Progenitor cell of endocrine pancreas (in vitro differentiated cells): ENCODE data around the gene CCL22. TPM values are rescaled to one million over a fixed set of nuclear protein-coding genes. Genes with fewer than 3 reads are reported as not detected.

ENCODE experiments used
- DNase-seq: peaks from one replicate; pipeline ENCODE4 v3.0.0; 2021; ENCODE audit warnings: low spot score; ENCODE audit not compliant: unreplicated experiment
- H3K27ac Mint-ChIP-seq: 2 replicates; pipeline ENCODE4 v1.8.0; 2021; ENCODE audit warnings: mild to moderate bottlenecking, moderate library complexity, mixed read lengths
- H3K27me3 Mint-ChIP-seq: 2 replicates; pipeline ENCODE4 v1.8.0; 2021; ENCODE audit warnings: mixed read lengths
- H3K36me3 Mint-ChIP-seq: 2 replicates; pipeline ENCODE4 v1.8.0; 2022; ENCODE audit warnings: mixed read lengths; ENCODE audit not compliant: insufficient read depth
- H3K4me1 Mint-ChIP-seq: 2 replicates; pipeline ENCODE4 v1.8.0; 2021; ENCODE audit warnings: low read depth, mixed read lengths
- H3K4me3 Mint-ChIP-seq: 2 replicates; pipeline ENCODE4 v1.8.0; 2021; ENCODE audit warnings: low read depth, mild to moderate bottlenecking, moderate library complexity, mixed read lengths
- H3K9me3 Mint-ChIP-seq: 2 replicates; pipeline ENCODE4 v1.8.0; 2021; ENCODE audit warnings: low read depth, mixed read lengths
- total RNA-seq: library from RNA; stranded (reverse); gene quantifications from 2 replicates; pipeline ENCODE4 v1.2.1, GENCODE V29; 2021
- TF ChIP-seq, protein P1 (sequence below): fragments of 200-600 bp; sonication (generic); IDR thresholded peaks from one replicate; pipeline ENCODE4 v1.5.0; 2021; ENCODE audit warnings: antibody characterized with exemption, mild to moderate bottlenecking; ENCODE audit not compliant: unreplicated experiment

Gene CCL22
- total RNA-seq, 1 donor from 2014 or later: not detected

DNA sequence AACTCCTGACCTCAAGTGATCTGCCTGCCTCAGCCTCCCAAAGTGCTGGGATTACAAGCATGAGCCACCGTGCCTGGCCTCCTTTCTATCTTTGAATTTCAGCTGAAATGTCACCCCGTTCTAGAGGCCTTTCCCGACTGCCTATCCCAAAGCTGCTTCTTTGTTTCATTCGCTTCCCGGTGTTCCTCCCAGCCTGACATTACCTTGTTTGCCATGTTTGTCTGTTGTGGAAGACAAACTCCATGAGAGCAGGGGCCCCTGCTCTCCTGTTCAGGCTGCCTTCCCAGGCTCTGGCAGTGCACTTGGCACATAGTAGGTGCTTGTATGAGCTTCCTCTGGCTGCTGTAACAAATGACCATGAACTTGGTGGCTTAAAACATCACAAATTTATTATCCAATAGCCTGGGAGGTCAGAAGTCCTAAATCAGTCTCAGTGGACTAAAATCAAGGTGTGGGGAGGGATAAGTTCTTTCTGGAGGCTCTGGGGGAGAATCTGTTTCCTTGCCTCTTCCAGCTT lies 2.6 kb upstream of the CCL22 start:
- H3K4me3 Mint-ChIP-seq: no peak overlapping the region
- H3K4me1 Mint-ChIP-seq: no peaks in the 10 kb centered on the region
- no peak overlapping the region for H3K27ac Mint-ChIP-seq
- TF ChIP-seq, protein P1, sequence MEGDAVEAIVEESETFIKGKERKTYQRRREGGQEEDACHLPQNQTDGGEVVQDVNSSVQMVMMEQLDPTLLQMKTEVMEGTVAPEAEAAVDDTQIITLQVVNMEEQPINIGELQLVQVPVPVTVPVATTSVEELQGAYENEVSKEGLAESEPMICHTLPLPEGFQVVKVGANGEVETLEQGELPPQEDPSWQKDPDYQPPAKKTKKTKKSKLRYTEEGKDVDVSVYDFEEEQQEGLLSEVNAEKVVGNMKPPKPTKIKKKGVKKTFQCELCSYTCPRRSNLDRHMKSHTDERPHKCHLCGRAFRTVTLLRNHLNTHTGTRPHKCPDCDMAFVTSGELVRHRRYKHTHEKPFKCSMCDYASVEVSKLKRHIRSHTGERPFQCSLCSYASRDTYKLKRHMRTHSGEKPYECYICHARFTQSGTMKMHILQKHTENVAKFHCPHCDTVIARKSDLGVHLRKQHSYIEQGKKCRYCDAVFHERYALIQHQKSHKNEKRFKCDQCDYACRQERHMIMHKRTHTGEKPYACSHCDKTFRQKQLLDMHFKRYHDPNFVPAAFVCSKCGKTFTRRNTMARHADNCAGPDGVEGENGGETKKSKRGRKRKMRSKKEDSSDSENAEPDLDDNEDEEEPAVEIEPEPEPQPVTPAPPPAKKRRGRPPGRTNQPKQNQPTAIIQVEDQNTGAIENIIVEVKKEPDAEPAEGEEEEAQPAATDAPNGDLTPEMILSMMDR: no peak
- peaks cover 10% of the 10 kb centered on the region for H3K27me3 Mint-ChIP-seq
- no peaks in the 10 kb centered on the region for H3K9me3 Mint-ChIP-seq
- no peaks in the 10 kb centered on the region for H3K36me3 Mint-ChIP-seq
- DNase-seq: no peak

GRCh38 chr16:57356547-57356946 lies 2.0 kb upstream of the CCL22 start:
- no peaks in the 10 kb centered on the region for H3K4me1 Mint-ChIP-seq
- peaks cover 10% of the 10 kb centered on the region for H3K27me3 Mint-ChIP-seq
- H3K27ac Mint-ChIP-seq: no peak overlapping the region
- no peaks in the 10 kb centered on the region for H3K9me3 Mint-ChIP-seq
- DNase-seq: no peak
- no peaks in the 10 kb centered on the region for H3K36me3 Mint-ChIP-seq
- TF ChIP-seq, protein P1: no peak
- H3K4me3 Mint-ChIP-seq: no peak overlapping the region

DNA sequence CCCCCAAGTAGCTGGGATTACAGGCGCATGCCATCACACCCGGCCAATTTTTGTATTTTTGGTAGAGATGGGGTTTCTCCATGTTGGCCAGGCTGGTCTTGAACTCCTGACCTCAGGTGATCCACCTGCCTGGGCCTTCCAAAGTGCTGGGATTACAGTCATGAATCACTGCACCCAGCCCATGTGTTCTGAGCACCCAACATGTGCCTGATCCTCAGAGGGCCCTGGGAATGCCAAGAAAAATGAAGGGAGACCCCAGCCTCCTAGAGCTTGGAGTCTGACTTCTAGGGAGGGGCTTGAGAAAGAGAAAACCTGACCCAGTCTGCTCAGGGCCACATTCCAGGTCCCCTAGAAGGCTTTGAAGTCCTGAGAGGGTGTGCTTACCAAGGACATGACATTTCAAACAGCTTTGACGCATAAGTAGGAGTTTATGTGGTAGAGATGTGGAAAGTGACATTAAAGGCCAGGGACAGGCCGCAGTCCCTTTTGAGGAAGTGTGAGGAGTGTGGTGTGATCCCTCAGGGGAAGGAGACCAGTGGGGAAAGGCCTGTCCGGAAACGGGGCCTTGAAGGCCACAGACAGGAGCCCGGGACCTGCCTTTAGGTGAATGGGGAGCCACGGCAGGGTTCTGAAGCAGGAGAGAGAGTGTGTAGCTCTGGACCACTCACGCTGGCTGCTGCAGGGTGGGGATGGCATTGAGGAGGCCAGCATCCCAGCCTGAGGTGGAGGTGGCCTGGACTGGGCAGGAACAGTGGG lies 1.1 kb upstream of the CCL22 start:
- TF ChIP-seq, protein P1: no peak
- no peaks in the 10 kb centered on the region for H3K4me1 Mint-ChIP-seq
- no peaks in the 10 kb centered on the region for H3K9me3 Mint-ChIP-seq
- no peak for DNase-seq
- no peak overlapping the region for H3K27ac Mint-ChIP-seq
- H3K36me3 Mint-ChIP-seq: no peaks in the 10 kb centered on the region
- no peak overlapping the region for H3K4me3 Mint-ChIP-seq
- H3K27me3 Mint-ChIP-seq: peaks cover 4% of the 10 kb centered on the region

- Mint-ChIP-seq H3K36me3 (no peaks in the 10 kb centered on the region), H3K27me3 (peaks cover 4% of the 10 kb centered on the region), H3K27ac (no peak overlapping the region), H3K9me3 (no peaks in the 10 kb centered on the region), H3K4me3 (no peak overlapping the region), H3K4me1 (no peaks in the 10 kb centered on the region)
- DNase-seq: no peak
- TF ChIP-seq, protein P1: no peak
These were observed 530 bp upstream of the CCL22 start for GRCh38 chr16:57358086-57358420.

DNA sequence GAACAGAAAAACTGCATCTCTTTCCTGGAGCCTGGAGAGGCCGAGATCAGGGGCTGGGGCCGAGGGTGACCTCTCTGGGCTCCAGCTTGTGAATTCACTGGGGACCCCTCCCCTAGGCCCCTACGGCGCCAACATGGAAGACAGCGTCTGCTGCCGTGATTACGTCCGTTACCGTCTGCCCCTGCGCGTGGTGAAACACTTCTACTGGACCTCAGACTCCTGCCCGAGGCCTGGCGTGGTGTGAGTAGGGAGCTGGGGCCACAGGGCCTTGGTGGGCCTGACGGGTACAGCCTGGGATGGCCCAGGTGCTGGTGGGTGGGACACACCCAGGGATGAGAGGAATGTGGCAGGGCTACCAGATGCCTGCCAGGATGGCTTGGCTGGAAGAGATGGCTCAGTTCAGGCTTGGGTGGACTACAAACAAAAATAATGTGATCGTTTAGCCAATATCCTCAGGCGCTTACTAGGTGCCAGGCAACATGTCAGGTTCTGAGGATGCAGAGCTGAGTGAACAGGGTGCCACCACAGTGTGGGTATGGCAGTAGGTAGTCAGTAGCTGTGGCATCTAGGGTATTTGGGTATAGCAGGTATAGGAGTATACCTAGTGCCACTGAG lies 1.8 kb downstream of the CCL22 start:
- Mint-ChIP-seq H3K27ac (no peak overlapping the region), H3K4me1 (peaks cover 2% of the 10 kb centered on the region), H3K9me3 (no peaks in the 10 kb centered on the region), H3K36me3 (no peaks in the 10 kb centered on the region), H3K27me3 (peaks cover 7% of the 10 kb centered on the region), H3K4me3 (no peak overlapping the region)
- TF ChIP-seq, protein P1: no peak
- DNase-seq: no peak
